Vagina (tissue), 2 donors: ENCODE results near the gene C6orf132. TPM values are rescaled to one million over a fixed set of nuclear protein-coding genes. Genes with fewer than 3 reads are reported as not detected.
"Not testable (repeated sequence)": the region's sequence is repeated elsewhere in the genome, so short reads cannot be mapped to it uniquely, and the experiment has no call there.

Experiments used
- DNase-seq, 2 donors: peaks; one replicate each; pipeline ENCODE4 v3.0.0-alpha.2; 2017; ENCODE audit errors: extremely low spot score in 2 of 2
- H3K27ac ChIP-seq: fragments of 200-600 bp; sonication (generic); one replicate; pipeline ENCODE4 v1.5.1; 2019
- H3K27me3 ChIP-seq: fragments of 200-600 bp; sonication (generic); one replicate; pipeline ENCODE4 v1.5.1; 2019
- H3K36me3 ChIP-seq, 2 donors: fragments of 200-600 bp; sonication (generic); one replicate each; pipeline ENCODE4 v1.5.1; 2017 to 2019
- H3K4me1 ChIP-seq: fragments of 200-600 bp; sonication (generic); one replicate; pipeline ENCODE4 v1.5.1; 2019
- H3K4me3 ChIP-seq, 2 donors: fragments of 200-600 bp; sonication (generic); 1 replicate in 1 of 2; 2 replicates in 1 of 2; pipeline ENCODE4 v1.5.1; 2016 to 2019
- H3K9me3 ChIP-seq: fragments of 200-600 bp; sonication (generic); one replicate; pipeline ENCODE4 v1.5.1; 2019
- POLR2A ChIP-seq, 2 donors: fragments of 450-650 bp; IDR thresholded peaks; one replicate each; pipeline ENCODE4 v1.6.1; 2017; ENCODE audit warnings: antibody characterized with exemption in 2 of 2, mild to moderate bottlenecking in 2 of 2, moderate library complexity in 2 of 2
- POLR2AphosphoS5 ChIP-seq, 2 donors: sonication (generic); formaldehyde crosslinking; IDR thresholded peaks; one replicate each; pipeline ENCODE4 v1.9.0; 2017; ENCODE audit warnings: antibody characterized with exemption in 2 of 2, mild to moderate bottlenecking in 2 of 2, low read depth in 1 of 2; ENCODE audit not compliant: insufficient read depth in 1 of 2
- intact Hi-C: fragments of 100-400 bp; cut with DNase I; formaldehyde crosslinking; loops from one replicate; pipeline ENCODE4 v1.15.1; 2023
- total RNA-seq: library from RNA; depleted of rRNA; stranded (reverse); fragments of >200 nt; gene quantifications from one replicate; pipeline ENCODE4 v1.2.3, GENCODE V29; 2016
- TF ChIP-seq, protein P1 (sequence below), 3 experiments: fragments of 450-650 bp in 2 of 3; fragments of 200-600 bp in 1 of 3; sonication (generic) in 1 of 3; IDR thresholded peaks; one replicate each; pipeline ENCODE4 v1.5.1; 2017 to 2019; ENCODE audit warnings: antibody characterized with exemption in 3 of 3, mild to moderate bottlenecking in 2 of 3, moderate library complexity in 2 of 3

C6orf132 gene
- total RNA-seq, 1 donor from 2014 or later, result 78.6 TPM

DNA sequence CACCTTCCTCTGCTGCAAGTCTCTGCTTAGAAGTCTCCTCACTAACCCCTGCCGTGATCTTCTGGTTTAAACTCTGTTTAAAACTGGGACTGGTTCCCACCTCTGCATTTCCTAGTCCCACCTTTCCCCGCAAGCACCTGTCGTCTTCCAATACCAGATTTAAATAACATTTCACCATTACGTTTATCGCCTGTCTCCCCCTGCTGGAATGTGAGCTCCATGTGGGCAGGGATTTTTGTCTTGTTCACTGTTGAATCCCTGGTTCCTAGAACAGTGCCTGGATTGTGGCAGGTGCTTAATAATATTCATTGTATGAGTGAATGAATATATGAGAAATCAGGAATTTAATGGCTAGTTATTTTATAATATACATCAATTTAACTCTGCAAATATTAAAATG is 33.4 kb upstream of the C6orf132 start:
- H3K4me1 ChIP-seq, result no peaks in the 10 kb centered on the region
- TF ChIP-seq POLR2AphosphoS5 (IDR thresholded peaks at IDR 0.05; ENCODE audit: insufficient read depth in 1 of 2, low read depth in 1 of 2) (no peak), POLR2A (IDR thresholded peaks at IDR 0.05) (no peak)
- TF ChIP-seq, protein P1, sequence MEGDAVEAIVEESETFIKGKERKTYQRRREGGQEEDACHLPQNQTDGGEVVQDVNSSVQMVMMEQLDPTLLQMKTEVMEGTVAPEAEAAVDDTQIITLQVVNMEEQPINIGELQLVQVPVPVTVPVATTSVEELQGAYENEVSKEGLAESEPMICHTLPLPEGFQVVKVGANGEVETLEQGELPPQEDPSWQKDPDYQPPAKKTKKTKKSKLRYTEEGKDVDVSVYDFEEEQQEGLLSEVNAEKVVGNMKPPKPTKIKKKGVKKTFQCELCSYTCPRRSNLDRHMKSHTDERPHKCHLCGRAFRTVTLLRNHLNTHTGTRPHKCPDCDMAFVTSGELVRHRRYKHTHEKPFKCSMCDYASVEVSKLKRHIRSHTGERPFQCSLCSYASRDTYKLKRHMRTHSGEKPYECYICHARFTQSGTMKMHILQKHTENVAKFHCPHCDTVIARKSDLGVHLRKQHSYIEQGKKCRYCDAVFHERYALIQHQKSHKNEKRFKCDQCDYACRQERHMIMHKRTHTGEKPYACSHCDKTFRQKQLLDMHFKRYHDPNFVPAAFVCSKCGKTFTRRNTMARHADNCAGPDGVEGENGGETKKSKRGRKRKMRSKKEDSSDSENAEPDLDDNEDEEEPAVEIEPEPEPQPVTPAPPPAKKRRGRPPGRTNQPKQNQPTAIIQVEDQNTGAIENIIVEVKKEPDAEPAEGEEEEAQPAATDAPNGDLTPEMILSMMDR (IDR thresholded peaks at IDR 0.05), result no peak
- no peak overlapping the region for H3K4me3 ChIP-seq
- DNase-seq, result no peak
- no peaks in the 10 kb centered on the region for H3K9me3 ChIP-seq
- H3K36me3 ChIP-seq, result no peaks in the 10 kb centered on the region
- no peak overlapping the region for H3K27ac ChIP-seq
- H3K27me3 ChIP-seq, result no peaks in the 10 kb centered on the region
- intact Hi-C loops, result no loop called here

DNA sequence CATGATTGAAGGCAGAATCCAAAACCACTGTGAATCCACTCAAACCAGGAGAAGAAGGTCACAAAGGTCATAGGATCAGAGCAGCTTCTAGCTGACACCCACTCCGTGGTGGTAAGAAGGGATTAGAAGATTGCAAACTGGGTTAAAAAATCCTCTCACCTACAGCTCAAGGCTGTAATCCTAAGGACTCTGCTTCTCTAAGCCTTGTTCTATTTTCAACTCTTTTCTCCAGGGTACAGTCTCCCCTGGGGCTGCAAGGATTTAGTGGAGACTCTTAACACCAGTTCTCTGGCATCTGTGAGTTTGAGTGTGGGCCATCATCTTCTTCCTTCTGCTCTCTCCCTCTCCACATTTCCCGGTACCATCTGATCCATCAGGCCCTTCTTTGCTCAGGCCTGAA is 30.7 kb upstream of the C6orf132 start, which contains the start of gene GUCA1A:
Gene GUCA1A (plus strand): TSS at position 264 of the 400 bp plus-strand sequence. CDS start 250 bp downstream, outside the sequence.
- DNase-seq, result no peak
- H3K9me3 ChIP-seq, result no peaks in the 10 kb centered on the region
- no peak within 1 kb of the TSS for H3K4me3 ChIP-seq
- H3K4me1 ChIP-seq, result no peaks in the 10 kb centered on the region
- H3K36me3 ChIP-seq, result no peaks in the 10 kb centered on the region
- intact Hi-C loops, result no loop called here
- H3K27ac ChIP-seq, result no peak within 1 kb of the TSS
- no peaks in the 10 kb centered on the region for H3K27me3 ChIP-seq
- TF ChIP-seq POLR2AphosphoS5 (IDR thresholded peaks at IDR 0.05; ENCODE audit: insufficient read depth in 1 of 2, low read depth in 1 of 2) (no peak), POLR2A (IDR thresholded peaks at IDR 0.05) (no peak)
- TF ChIP-seq, protein P1 (IDR thresholded peaks at IDR 0.05), result no peak

DNA sequence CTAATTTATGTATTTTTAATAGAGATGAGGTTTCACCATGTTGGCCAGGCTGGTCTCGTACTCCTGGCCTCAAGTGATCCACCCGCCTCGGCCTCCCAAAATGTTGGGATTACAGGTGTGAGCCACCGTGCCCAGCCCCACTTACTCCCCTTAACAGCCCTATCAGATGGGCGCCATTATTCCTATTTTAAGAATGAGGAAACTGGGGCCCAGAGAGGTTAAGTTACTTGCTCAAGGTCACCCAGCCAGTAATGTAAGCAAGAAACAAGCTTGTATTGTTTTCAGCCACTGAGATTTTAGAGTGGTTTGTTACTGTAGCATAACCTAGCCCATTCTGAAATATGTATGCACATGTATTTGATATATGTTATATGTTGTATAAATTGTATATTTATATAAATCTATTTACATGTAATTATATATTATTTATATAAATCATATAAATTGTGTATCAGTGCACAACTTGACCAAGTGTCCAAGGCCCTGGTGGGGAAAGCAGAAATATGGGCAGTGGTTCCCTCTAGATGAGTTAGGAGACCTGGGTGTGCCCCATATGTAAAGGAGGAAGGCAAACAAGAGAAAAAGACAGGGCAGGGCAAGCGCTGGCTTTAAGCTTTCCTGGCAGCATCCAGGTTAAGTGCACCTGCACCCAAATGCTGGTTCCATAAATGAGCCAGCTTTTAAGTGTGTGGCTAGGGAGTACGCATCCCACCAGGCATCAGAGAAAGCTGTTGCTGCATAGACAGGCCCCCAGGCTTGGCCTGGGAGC is 29.6 kb upstream of the C6orf132 start:
- Histone ChIP-seq H3K36me3 (no peaks in the 10 kb centered on the region), H3K4me3 (no peak overlapping the region), H3K27me3 (no peaks in the 10 kb centered on the region), H3K4me1 (no peaks in the 10 kb centered on the region), H3K9me3 (no peaks in the 10 kb centered on the region), H3K27ac (no peak overlapping the region)
- DNase-seq, result no peak
- intact Hi-C loops, result no loop called here
- TF ChIP-seq POLR2AphosphoS5 (IDR thresholded peaks at IDR 0.05; ENCODE audit: insufficient read depth in 1 of 2, low read depth in 1 of 2), result no peak
- TF ChIP-seq, protein P1 (IDR thresholded peaks at IDR 0.05), result no peak

DNA sequence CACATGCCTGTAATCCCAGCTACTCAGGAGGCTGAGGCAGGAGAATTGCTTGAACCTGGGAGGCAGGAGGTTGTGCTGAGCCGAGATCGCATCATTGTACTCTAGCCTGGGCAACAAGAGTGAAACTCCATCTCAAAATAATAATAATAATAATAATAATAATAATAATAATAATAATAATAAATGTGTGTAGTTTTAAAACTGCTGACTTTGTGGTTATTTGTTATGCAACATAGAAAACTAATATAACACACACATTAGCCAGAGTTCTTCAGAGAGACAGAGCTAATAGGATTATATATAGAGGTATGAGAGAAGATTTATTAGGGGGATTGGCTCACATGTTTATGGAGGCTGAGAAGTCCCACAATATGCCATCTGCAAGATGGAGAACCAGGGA is 27.4 kb upstream of the C6orf132 start:
- not testable (repeated sequence) for DNase-seq, H3K27me3 ChIP-seq, H3K4me1 ChIP-seq, H3K9me3 ChIP-seq, H3K36me3 ChIP-seq, H3K27ac ChIP-seq, H3K4me3 ChIP-seq
- intact Hi-C loops, result loop anchor here (5.0 kb wide), 1 partner anchor 92 kb away; no protein-coding TSS in a partner anchor

DNA sequence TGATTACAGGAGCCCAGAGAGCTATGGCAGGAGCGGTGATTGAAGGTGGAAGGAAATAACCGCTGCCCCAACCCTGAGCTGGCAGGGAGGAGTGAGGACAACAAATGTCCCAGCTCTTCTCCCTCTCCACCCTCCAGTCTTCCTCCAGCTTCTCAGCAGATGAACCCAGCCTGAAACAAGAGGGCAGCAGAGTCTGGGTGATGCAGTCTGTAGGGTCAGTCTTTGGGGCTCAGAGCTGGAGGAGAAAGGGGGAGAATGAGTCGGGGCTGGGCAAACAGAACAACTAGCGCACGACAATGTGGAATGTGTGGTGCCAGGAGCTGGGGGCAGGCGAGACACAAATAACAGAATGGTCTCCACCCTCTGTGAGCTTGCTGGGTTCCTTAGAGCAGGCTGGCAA is 26.2 kb upstream of the C6orf132 start:
- DNase-seq, result peak in 1 of 2 donors; percentile 67
- no peak for TF ChIP-seq POLR2A (IDR thresholded peaks at IDR 0.05)
- TF ChIP-seq, protein P1 (IDR thresholded peaks at IDR 0.05), result no peak
- no peak for TF ChIP-seq POLR2AphosphoS5 (IDR thresholded peaks at IDR 0.05; ENCODE audit: insufficient read depth in 1 of 2, low read depth in 1 of 2)
- Histone ChIP-seq H3K9me3 (no peaks in the 10 kb centered on the region), H3K36me3 (no peaks in the 10 kb centered on the region), H3K4me3 (no peak overlapping the region), H3K4me1 (no peaks in the 10 kb centered on the region), H3K27ac (no peak overlapping the region), H3K27me3 (no peaks in the 10 kb centered on the region)
- intact Hi-C loops, result loop anchor here (5.0 kb wide), 1 partner anchor 91 kb away; no protein-coding TSS in a partner anchor
